Keratinocyte (primary cell): ENCODE data around the gene KPNA4. TPM values are rescaled to one million over a fixed set of nuclear protein-coding genes. Genes with fewer than 3 reads are reported as not detected.

Source experiments
- DNase-seq: peaks from one replicate; pipeline ENCODE4 v3.0.0-alpha.2; 2011; ENCODE audit warnings: low read depth, missing footprints, low spot score
- FAIRE-seq: peaks from 2 replicates; lab custom pipeline; 2011; peaks lifted over from hg19 to GRCh38; lab: Jason Lieb, UNC
- H2AFZ ChIP-seq: 2 replicates; pipeline ENCODE4 v1.6.0; 2012; ENCODE audit warnings: low read length, control low read depth, inconsistent platforms; ENCODE audit not compliant: control insufficient read depth
- H3K27ac ChIP-seq: 2 replicates; pipeline ENCODE4 v1.5.1; 2011; ENCODE audit warnings: low read length; ENCODE audit not compliant: control insufficient read depth, insufficient read depth
- H3K27me3 ChIP-seq: 3 replicates; pipeline ENCODE4 v1.6.0; 2011; ENCODE audit warnings: low read length; ENCODE audit not compliant: control insufficient read depth, insufficient read depth; ENCODE audit errors: extremely low read depth
- H3K36me3 ChIP-seq, 2 experiments: 2 replicates in 1 of 2; 3 replicates in 1 of 2; pipeline ENCODE4 v1.5.1; 2011; ENCODE audit warnings: low read length in 2 of 2, mild to moderate bottlenecking in 1 of 2; ENCODE audit not compliant: control insufficient read depth in 2 of 2, insufficient read depth in 2 of 2; ENCODE audit errors: extremely low read depth in 1 of 2
- H3K4me1 ChIP-seq: 3 replicates; pipeline ENCODE4 v1.5.1; 2011; ENCODE audit warnings: low read length; ENCODE audit not compliant: control insufficient read depth, insufficient read depth; ENCODE audit errors: extremely low read depth
- H3K4me2 ChIP-seq: 3 replicates; pipeline ENCODE4 v1.6.0; 2011; ENCODE audit warnings: low read depth, low read length; ENCODE audit not compliant: control insufficient read depth, insufficient read depth; ENCODE audit errors: extremely low read depth
- H3K4me3 ChIP-seq, 3 experiments: fragments of 200-600 bp in 1 of 3; sonication (generic) in 1 of 3; 2 replicates in 2 of 3; 3 replicates in 1 of 3; pipeline ENCODE4 v1.5.1; 2011 to 2016; ENCODE audit warnings: low read length in 3 of 3, mild to moderate bottlenecking in 3 of 3, control low read depth in 2 of 3, inconsistent platforms in 1 of 3, low read depth in 1 of 3, mixed read lengths in 1 of 3, mixed run types in 1 of 3, moderate library complexity in 1 of 3; ENCODE audit not compliant: control insufficient read depth in 2 of 3, insufficient read depth in 2 of 3; ENCODE audit errors: extremely low read depth in 1 of 3
- H3K79me2 ChIP-seq: 2 replicates; pipeline ENCODE4 v1.6.0; 2012; ENCODE audit warnings: low read length; ENCODE audit not compliant: control insufficient read depth, insufficient read depth
- H3K9ac ChIP-seq: 3 replicates; pipeline ENCODE4 v1.6.0; 2011; ENCODE audit warnings: low read length; ENCODE audit not compliant: control insufficient read depth, insufficient read depth; ENCODE audit errors: extremely low read depth
- H3K9me1 ChIP-seq: 3 replicates; pipeline ENCODE4 v1.6.0; 2011; ENCODE audit warnings: low read length; ENCODE audit not compliant: control insufficient read depth, insufficient read depth; ENCODE audit errors: extremely low read depth
- H3K9me3 ChIP-seq: 2 replicates; pipeline ENCODE4 v1.5.1; 2012; ENCODE audit warnings: low read depth, low read length; ENCODE audit not compliant: control insufficient read depth
- H4K20me1 ChIP-seq: 3 replicates; pipeline ENCODE4 v1.6.0; 2011; ENCODE audit warnings: low read length; ENCODE audit not compliant: control insufficient read depth, insufficient read depth; ENCODE audit errors: extremely low read depth
- CTCF ChIP-seq, 3 experiments: IDR thresholded peaks in 1 of 3; conservative IDR thresholded peaks in 1 of 3; optimal IDR thresholded peaks in 1 of 3; 2 replicates in 2 of 3; 3 replicates in 1 of 3; pipeline versions ENCODE3 to v1.5.1; 2011; ENCODE audit warnings: low read length in 3 of 3, mild to moderate bottlenecking in 3 of 3, moderate library complexity in 2 of 3, control low read depth in 1 of 3, inconsistent platforms in 1 of 3; ENCODE audit not compliant: insufficient read depth in 2 of 3; ENCODE audit errors: extremely low read depth in 1 of 3
- EZH2 ChIP-seq: IDR thresholded peaks from one replicate; pipeline ENCODE4 v1.6.1; 2012; ENCODE audit warnings: inconsistent platforms, mild to moderate bottlenecking, low read length, moderate library complexity
- dilution Hi-C: fragments of 300-500 bp; cut with MboI; formaldehyde crosslinking; loops from one replicate; pipeline ENCODE4 v1.7.0; 2020; ENCODE audit warnings: low sequenced_read_pairs; ENCODE audit not compliant: extremely low pct_ligation_motif_present
- polyA plus RNA-seq, 5 experiments: library from polyadenylated mRNA; depleted of rRNA in 3 of 5; stranded (reverse) in 3 of 5; stranded (forward) in 1 of 5; unstranded in 1 of 5; fragments of >200 nt; gene quantifications; 1 replicate in 1 of 5; 2 replicates in 3 of 5; 3 replicates in 1 of 5; pipeline versions ENCODE4 v1.2.1 to v1.2.3, GENCODE V29; 2011 to 2012; ENCODE audit warnings: missing spikeins in 2 of 5, low read depth in 1 of 5, low replicate concordance in 1 of 5

Gene KPNA4
- polyA plus RNA-seq, 1 donor (not counting 4 experiments of a cell fraction or from before 2014, with no cell fraction given) = 42.0 TPM

- Histone ChIP-seq H3K4me3 (no peak overlapping the region), H3K27me3 (no peaks in the 10 kb centered on the region), H4K20me1 (peaks cover 11% of the 10 kb centered on the region), H3K27ac (no peak overlapping the region), H3K9ac (no peak overlapping the region), H2AFZ (no peak overlapping the region), H3K9me1 (no peaks in the 10 kb centered on the region), H3K4me2 (no peak overlapping the region), H3K36me3 (peaks cover 3 to 5% of the 10 kb centered on the region in 2 experiments), H3K9me3 (no peaks in the 10 kb centered on the region), H3K79me2 (peaks cover 99% of the 10 kb centered on the region), H3K4me1 (no peaks in the 10 kb centered on the region)
- DNase-seq (no peak), FAIRE-seq (no peak)
- dilution Hi-C loops = no loop called here
- no peak for TF ChIP-seq CTCF (optimal IDR thresholded peaks at IDR 0.05 in 1 of 3, IDR thresholded peaks at IDR 0.05 in 1 of 3, conservative IDR thresholded peaks at IDR 0.05 in 1 of 3; ENCODE audit: extremely low read depth in 1 of 3, insufficient read depth in 2 of 3, low read length in 3 of 3)
- no peak for TF ChIP-seq EZH2
Measured at GRCh38 chr3:160553827-160554226, 11.5 kb downstream of the KPNA4 start.

GRCh38 chr3:160546727-160547126, 18.6 kb downstream of the KPNA4 start:
- Histone ChIP-seq H3K27me3 (no peaks in the 10 kb centered on the region), H3K4me1 (no peaks in the 10 kb centered on the region), H3K9ac (no peak overlapping the region), H3K4me3 (no peak overlapping the region), H3K79me2 (peaks cover 100% of the 10 kb centered on the region), H3K9me1 (no peaks in the 10 kb centered on the region), H4K20me1 (peaks cover 24% of the 10 kb centered on the region), H3K9me3 (no peaks in the 10 kb centered on the region), H3K4me2 (no peak overlapping the region), H2AFZ (no peak overlapping the region), H3K36me3 (peaks cover 0 to 5% of the 10 kb centered on the region in 2 experiments), H3K27ac (no peak overlapping the region)
- dilution Hi-C loops = no loop called here
- no peak for DNase-seq
- no peak for FAIRE-seq
- no peak for TF ChIP-seq CTCF (optimal IDR thresholded peaks at IDR 0.05 in 1 of 3, IDR thresholded peaks at IDR 0.05 in 1 of 3, conservative IDR thresholded peaks at IDR 0.05 in 1 of 3; ENCODE audit: extremely low read depth in 1 of 3, insufficient read depth in 2 of 3, low read length in 3 of 3)
- no peak for TF ChIP-seq EZH2
